Measurements from ENCODE around the gene TLE5.
"Not testable (repeated sequence)": the region's sequence is repeated elsewhere in the genome, so short reads cannot be mapped to it uniquely, and the experiment has no call there.

TLE5 gene

DNA sequence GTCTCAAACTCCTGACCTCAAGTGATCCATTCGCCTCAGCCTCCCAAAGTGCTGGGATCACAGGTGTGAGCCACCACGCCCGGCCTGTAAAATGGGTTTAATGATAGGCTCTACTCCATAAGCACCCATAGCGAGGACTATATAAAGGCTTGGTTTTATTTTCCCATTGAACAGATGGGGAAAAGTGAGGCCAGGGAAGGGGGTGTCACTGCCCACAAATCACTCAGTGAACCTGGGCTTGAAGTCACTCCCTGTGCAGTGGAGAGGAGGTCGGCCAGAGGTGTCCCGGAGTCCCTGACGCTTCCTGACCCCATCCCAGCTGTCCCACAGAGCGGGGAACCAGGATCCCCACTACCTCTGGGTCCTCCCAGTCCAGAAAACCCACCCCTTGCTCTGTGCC is 48.2 kb downstream of the TLE5 start:
- Histone ChIP-seq H3K4me1 (ENCODE audit: control insufficient read depth in 2 of 2, insufficient read depth in 1 of 2, low read depth in 1 of 2, low read length in 2 of 2) (peaks cover 0 to 12% of the 10 kb centered on the region in 2 donors), H2BK12ac (ENCODE audit: low read length) (no peak overlapping the region), H3K27ac (replicated peaks; ENCODE audit: low read length) (no peak overlapping the region), H3K79me1 (ENCODE audit: low read depth, low read length) (no peaks in the 10 kb centered on the region), H2AFZ (ENCODE audit: low read length) (no peak overlapping the region), H3K9me3 (replicated peaks in 1 of 2; ENCODE audit: control insufficient read depth in 2 of 2, insufficient read depth in 1 of 2, low read depth in 1 of 2, low read length in 2 of 2) (no peaks in the 10 kb centered on the region), H2BK120ac (ENCODE audit: low read depth, low read length) (no peak overlapping the region), H2BK15ac (ENCODE audit: low read length) (no peak overlapping the region), H3K4ac (ENCODE audit: low read length) (no peak overlapping the region), H3K4me3 (ENCODE audit: low read length in 2 of 2) (no peak overlapping the region), H4K8ac (ENCODE audit: low read depth, low read length) (no peak overlapping the region), H3K9ac (ENCODE audit: low read depth, low read length, poor library complexity) (no peak overlapping the region), H2AK5ac (ENCODE audit: low read depth, low read length) (no peak overlapping the region), H3K4me2 (ENCODE audit: insufficient read depth, low read length, poor library complexity, severe bottlenecking) (no peak overlapping the region), H3K23ac (ENCODE audit: low read depth, low read length, poor library complexity) (no peak overlapping the region), H3K36me3 (replicated peaks in 1 of 2; ENCODE audit: control insufficient read depth in 2 of 2, insufficient read depth in 2 of 2, low read length in 2 of 2) (no peaks in the 10 kb centered on the region), H2BK5ac (ENCODE audit: low read length) (no peak overlapping the region), H4K91ac (ENCODE audit: low read depth, low read length, poor library complexity) (no peak overlapping the region), H3K18ac (ENCODE audit: low read length) (no peak overlapping the region), H3K27me3 (ENCODE audit: control insufficient read depth in 3 of 3, insufficient read depth in 3 of 3, low read depth in 1 of 3, low read length in 3 of 3) (peaks cover 0 to 17% (median 0%) of the 10 kb centered on the region in 3 experiments), H3K14ac (ENCODE audit: low read length) (no peak overlapping the region)
- DNase-seq (ENCODE audit: low spot score) = no peak
- no CpG with 5 or more reads among the region's 8 CpGs for WGBS, 2 donors (ENCODE audit: extremely low coverage in 2 of 2, insufficient read length in 2 of 2, insufficient replicate concordance in 1 of 2)

GRCh38 chr19:3013263-3013725 is 49.0 kb downstream of the TLE5 start:
- WGBS, 2 donors (ENCODE audit: extremely low coverage in 2 of 2, insufficient read length in 2 of 2, insufficient replicate concordance in 1 of 2) = no CpG with 5 or more reads among the region's 7 CpGs

DNA sequence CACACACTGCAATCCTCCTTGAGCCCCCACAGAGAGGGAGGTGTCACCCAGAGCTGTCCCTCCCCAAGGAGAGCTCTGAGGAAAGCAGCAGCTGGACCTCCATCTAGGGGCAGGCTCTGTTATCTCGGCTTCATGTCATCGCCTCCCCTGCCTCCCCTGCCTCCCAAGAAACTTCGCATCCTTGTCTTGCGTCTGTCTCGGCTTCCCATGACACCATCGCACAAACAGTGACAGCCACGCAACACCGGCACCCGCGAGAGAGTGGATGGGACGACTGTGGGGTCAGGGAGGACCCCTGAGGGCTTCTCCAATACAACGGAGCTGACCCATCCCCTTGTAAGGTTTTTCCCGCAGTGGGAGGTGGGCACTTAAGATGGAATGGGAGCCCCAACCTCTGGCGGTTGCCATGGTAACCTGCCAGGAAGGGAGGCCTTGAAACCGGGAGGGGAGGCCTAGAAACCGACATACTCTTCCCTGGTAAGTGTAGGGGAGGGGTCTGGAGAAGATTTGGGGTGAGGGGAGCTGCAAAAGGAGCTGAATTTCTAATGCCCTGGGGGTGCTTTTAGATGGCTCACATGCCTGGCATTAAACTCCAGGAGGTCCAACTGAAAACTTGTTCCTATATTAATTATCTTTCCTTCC is 49.6 kb downstream of the TLE5 start:
- H3K23ac ChIP-seq (ENCODE audit: low read depth, low read length, poor library complexity) = no peak overlapping the region
- peak overlapping the region; percentile 7 for H3K9ac ChIP-seq (ENCODE audit: low read depth, low read length, poor library complexity)
- no peak overlapping the region for H3K27ac ChIP-seq (replicated peaks; ENCODE audit: low read length)
- no peaks in the 10 kb centered on the region for H3K9me3 ChIP-seq (replicated peaks in 1 of 2; ENCODE audit: control insufficient read depth in 2 of 2, insufficient read depth in 1 of 2, low read depth in 1 of 2, low read length in 2 of 2)
- H3K14ac ChIP-seq (ENCODE audit: low read length) = no peak overlapping the region
- H3K4me3 ChIP-seq (ENCODE audit: low read length in 2 of 2) = no peak overlapping the region
- no peak overlapping the region for H2BK5ac ChIP-seq (ENCODE audit: low read length)
- peak overlapping the region; percentile 41 for H2AFZ ChIP-seq (ENCODE audit: low read length)
- peaks cover 0 to 12% of the 10 kb centered on the region in 2 donors for H3K4me1 ChIP-seq (ENCODE audit: control insufficient read depth in 2 of 2, insufficient read depth in 1 of 2, low read depth in 1 of 2, low read length in 2 of 2)
- DNase-seq (ENCODE audit: low spot score) = no peak
- peak overlapping the region; percentile 51 for H2AK5ac ChIP-seq (ENCODE audit: low read depth, low read length)
- no peak overlapping the region for H3K4ac ChIP-seq (ENCODE audit: low read length)
- H3K4me2 ChIP-seq (ENCODE audit: insufficient read depth, low read length, poor library complexity, severe bottlenecking) = no peak overlapping the region
- H3K27me3 ChIP-seq (ENCODE audit: control insufficient read depth in 3 of 3, insufficient read depth in 3 of 3, low read depth in 1 of 3, low read length in 3 of 3) = peaks cover 0 to 21% (median 2%) of the 10 kb centered on the region in 3 experiments
- no peaks in the 10 kb centered on the region for H3K79me1 ChIP-seq (ENCODE audit: low read depth, low read length)
- peak overlapping the region; percentile 14 for H2BK12ac ChIP-seq (ENCODE audit: low read length)
- no peak overlapping the region for H2BK120ac ChIP-seq (ENCODE audit: low read depth, low read length)
- H2BK15ac ChIP-seq (ENCODE audit: low read length) = peak overlapping the region; percentile 62
- H4K8ac ChIP-seq (ENCODE audit: low read depth, low read length) = no peak overlapping the region
- H3K36me3 ChIP-seq (replicated peaks in 1 of 2; ENCODE audit: control insufficient read depth in 2 of 2, insufficient read depth in 2 of 2, low read length in 2 of 2) = no peaks in the 10 kb centered on the region
- H3K18ac ChIP-seq (ENCODE audit: low read length) = peak overlapping the region; percentile 15
- H4K91ac ChIP-seq (ENCODE audit: low read depth, low read length, poor library complexity) = no peak overlapping the region
- no CpG with 5 or more reads among the region's 16 CpGs for WGBS, 2 donors (ENCODE audit: extremely low coverage in 2 of 2, insufficient read length in 2 of 2, insufficient replicate concordance in 1 of 2)

More at GRCh38 chr19:3013263-3013725, 49.0 kb downstream of the TLE5 start:
- peak overlapping the region; percentile 41 for H2AFZ ChIP-seq (ENCODE audit: low read length)
- H3K14ac ChIP-seq (ENCODE audit: low read length) = no peak overlapping the region
- H4K8ac ChIP-seq (ENCODE audit: low read depth, low read length) = no peak overlapping the region
- no peak overlapping the region for H3K23ac ChIP-seq (ENCODE audit: low read depth, low read length, poor library complexity)
- H3K4me3 ChIP-seq (ENCODE audit: low read length in 2 of 2) = no peak overlapping the region
- H2AK5ac ChIP-seq (ENCODE audit: low read depth, low read length) = no peak overlapping the region
- no peaks in the 10 kb centered on the region for H3K9me3 ChIP-seq (replicated peaks in 1 of 2; ENCODE audit: control insufficient read depth in 2 of 2, insufficient read depth in 1 of 2, low read depth in 1 of 2, low read length in 2 of 2)
- H3K4ac ChIP-seq (ENCODE audit: low read length) = no peak overlapping the region
- H3K4me2 ChIP-seq (ENCODE audit: insufficient read depth, low read length, poor library complexity, severe bottlenecking) = no peak overlapping the region
- no peak overlapping the region for H4K91ac ChIP-seq (ENCODE audit: low read depth, low read length, poor library complexity)
- no peak overlapping the region for H2BK15ac ChIP-seq (ENCODE audit: low read length)
- H2BK120ac ChIP-seq (ENCODE audit: low read depth, low read length) = no peak overlapping the region
- H3K36me3 ChIP-seq (replicated peaks in 1 of 2; ENCODE audit: control insufficient read depth in 2 of 2, insufficient read depth in 2 of 2, low read length in 2 of 2) = no peaks in the 10 kb centered on the region
- H3K9ac ChIP-seq (ENCODE audit: low read depth, low read length, poor library complexity) = no peak overlapping the region
- H3K4me1 ChIP-seq (ENCODE audit: control insufficient read depth in 2 of 2, insufficient read depth in 1 of 2, low read depth in 1 of 2, low read length in 2 of 2) = peaks cover 0 to 12% of the 10 kb centered on the region in 2 donors
- H2BK12ac ChIP-seq (ENCODE audit: low read length) = no peak overlapping the region
- H3K27me3 ChIP-seq (ENCODE audit: control insufficient read depth in 3 of 3, insufficient read depth in 3 of 3, low read depth in 1 of 3, low read length in 3 of 3) = peaks cover 0 to 21% (median 2%) of the 10 kb centered on the region in 3 experiments
- no peak overlapping the region for H2BK5ac ChIP-seq (ENCODE audit: low read length)
- no peak overlapping the region for H3K27ac ChIP-seq (replicated peaks; ENCODE audit: low read length)
- peak overlapping the region; percentile 68 for H3K18ac ChIP-seq (ENCODE audit: low read length)
- no peak for DNase-seq (ENCODE audit: low spot score)
- no peaks in the 10 kb centered on the region for H3K79me1 ChIP-seq (ENCODE audit: low read depth, low read length)

- WGBS, 2 donors (ENCODE audit: extremely low coverage in 2 of 2, insufficient read length in 2 of 2, insufficient replicate concordance in 1 of 2) = no CpG with 5 or more reads among the region's 13 CpGs
- H2BK5ac ChIP-seq (ENCODE audit: low read length) = not testable (repeated sequence)
Observed at GRCh38 chr19:3012059-3012458, 50.2 kb downstream of the TLE5 start.

More at GRCh38 chr19:3012059-3012458, 50.2 kb downstream of the TLE5 start:
- Histone ChIP-seq H3K27me3 (ENCODE audit: control insufficient read depth in 3 of 3, insufficient read depth in 3 of 3, low read depth in 1 of 3, low read length in 3 of 3) (peaks cover 0 to 21% (median 2%) of the 10 kb centered on the region in 3 experiments), H2AK5ac (ENCODE audit: low read depth, low read length) (peak overlapping the region; percentile 51), H3K4me1 (ENCODE audit: control insufficient read depth in 2 of 2, insufficient read depth in 1 of 2, low read depth in 1 of 2, low read length in 2 of 2) (peaks cover 0 to 12% of the 10 kb centered on the region in 2 donors)
- H3K9me3 ChIP-seq (replicated peaks in 1 of 2; ENCODE audit: control insufficient read depth in 2 of 2, insufficient read depth in 1 of 2, low read depth in 1 of 2, low read length in 2 of 2); H3K4ac ChIP-seq (ENCODE audit: low read length); H3K4me2 ChIP-seq (ENCODE audit: insufficient read depth, low read length, poor library complexity, severe bottlenecking); H2BK12ac ChIP-seq (ENCODE audit: low read length); H3K4me3 ChIP-seq (ENCODE audit: low read length in 2 of 2); DNase-seq (ENCODE audit: low spot score); H3K18ac ChIP-seq (ENCODE audit: low read length); H2AFZ ChIP-seq (ENCODE audit: low read length); H3K27ac ChIP-seq (replicated peaks; ENCODE audit: low read length); H3K14ac ChIP-seq (ENCODE audit: low read length); H3K9ac ChIP-seq (ENCODE audit: low read depth, low read length, poor library complexity); H3K23ac ChIP-seq (ENCODE audit: low read depth, low read length, poor library complexity); H2BK15ac ChIP-seq (ENCODE audit: low read length); H3K36me3 ChIP-seq (replicated peaks in 1 of 2; ENCODE audit: control insufficient read depth in 2 of 2, insufficient read depth in 2 of 2, low read length in 2 of 2); H3K79me1 ChIP-seq (ENCODE audit: low read depth, low read length); H4K8ac ChIP-seq (ENCODE audit: low read depth, low read length); H4K91ac ChIP-seq (ENCODE audit: low read depth, low read length, poor library complexity); H2BK120ac ChIP-seq (ENCODE audit: low read depth, low read length): not testable (repeated sequence)

Measured in neuronal stem cell (in vitro differentiated cells).